ENCODE measurements around the gene OR7G1. TPM values are rescaled to one million over a fixed set of nuclear protein-coding genes. Genes with fewer than 3 reads are reported as not detected.

The OR7G1 gene
- polyA plus RNA-seq (2013, experiment 1 of 2), result not detected
- polyA plus RNA-seq (2013, experiment 2 of 2), result not detected

GRCh38 chr19:9115307-9115813, at the start of gene OR7G1:
TSS of gene OR7G1 (minus strand) at chr19:9115763. CDS start at chr19:9115763, 0 bp downstream.
- Histone ChIP-seq H3K36me3 (ENCODE audit: control insufficient read depth, insufficient read depth, low read length) (no peaks in the 10 kb centered on the region), H3K23ac (ENCODE audit: low read length) (no peak within 1 kb of the TSS), H2AK5ac (ENCODE audit: low read length) (no peak within 1 kb of the TSS), H3K4me3 (ENCODE audit: low read length) (no peak within 1 kb of the TSS), H3K4me2 (ENCODE audit: low read length) (no peak within 1 kb of the TSS), H4K5ac (ENCODE audit: low read length) (no peak within 1 kb of the TSS), H3K79me1 (ENCODE audit: low read length) (no peaks in the 10 kb centered on the region), H3K27me3 (ENCODE audit: insufficient read depth, low read length, poor library complexity) (no peaks in the 10 kb centered on the region), H3K56ac (ENCODE audit: low read length) (no peak within 1 kb of the TSS), H2BK120ac (ENCODE audit: low read depth, low read length) (no peak within 1 kb of the TSS), H3K27ac (ENCODE audit: low read depth, low read length) (no peak within 1 kb of the TSS), H4K8ac (ENCODE audit: low read depth, low read length) (no peak within 1 kb of the TSS), H2BK15ac (replicated peaks; ENCODE audit: low read depth) (no peak within 1 kb of the TSS), H3K4ac (ENCODE audit: low read depth, low read length) (no peak within 1 kb of the TSS), H2BK5ac (ENCODE audit: low read length) (no peak within 1 kb of the TSS), H3K18ac (ENCODE audit: low read length) (no peak within 1 kb of the TSS), H3K9ac (ENCODE audit: low read length) (no peak within 1 kb of the TSS), H3K79me2 (ENCODE audit: control insufficient read depth, insufficient read depth, low read length) (no peaks in the 10 kb centered on the region), H3K4me1 (ENCODE audit: control insufficient read depth, low read depth, low read length) (no peaks in the 10 kb centered on the region)
- no peak for DNase-seq
- WGBS (ENCODE audit: extremely low coverage, insufficient coverage, low lambda C conversion rate), result no CpG with 5 or more reads among the region's 2 CpGs

GRCh38 chr19:9165261-9165660, 49.7 kb upstream of the OR7G1 start:
- Histone ChIP-seq H4K5ac (ENCODE audit: low read length) (no peak overlapping the region), H2BK120ac (ENCODE audit: low read depth, low read length) (no peak overlapping the region), H3K18ac (ENCODE audit: low read length) (no peak overlapping the region), H4K8ac (ENCODE audit: low read depth, low read length) (no peak overlapping the region), H3K79me2 (ENCODE audit: control insufficient read depth, insufficient read depth, low read length) (no peaks in the 10 kb centered on the region), H3K27me3 (ENCODE audit: insufficient read depth, low read length, poor library complexity) (no peaks in the 10 kb centered on the region), H3K36me3 (ENCODE audit: control insufficient read depth, insufficient read depth, low read length) (peaks cover 21% of the 10 kb centered on the region), H3K79me1 (ENCODE audit: low read length) (no peaks in the 10 kb centered on the region), H3K4me1 (ENCODE audit: control insufficient read depth, low read depth, low read length) (no peaks in the 10 kb centered on the region), H3K23ac (ENCODE audit: low read length) (no peak overlapping the region), H3K56ac (ENCODE audit: low read length) (no peak overlapping the region), H3K4me3 (ENCODE audit: low read length) (no peak overlapping the region), H2BK5ac (ENCODE audit: low read length) (no peak overlapping the region), H3K27ac (ENCODE audit: low read depth, low read length) (no peak overlapping the region), H2BK15ac (replicated peaks; ENCODE audit: low read depth) (no peak overlapping the region), H3K9ac (ENCODE audit: low read length) (no peak overlapping the region), H3K4me2 (ENCODE audit: low read length) (no peak overlapping the region), H3K4ac (ENCODE audit: low read depth, low read length) (no peak overlapping the region), H2AK5ac (ENCODE audit: low read length) (no peak overlapping the region)
- no peak for DNase-seq
- WGBS (ENCODE audit: extremely low coverage, insufficient coverage, low lambda C conversion rate), result no CpG with 5 or more reads among the region's 3 CpGs

- Histone ChIP-seq H4K5ac (ENCODE audit: low read length) (no peak overlapping the region), H2BK120ac (ENCODE audit: low read depth, low read length) (no peak overlapping the region), H3K79me1 (ENCODE audit: low read length) (peaks cover 12% of the 10 kb centered on the region), H3K4me2 (ENCODE audit: low read length) (no peak overlapping the region), H3K56ac (ENCODE audit: low read length) (no peak overlapping the region), H3K27ac (ENCODE audit: low read depth, low read length) (no peak overlapping the region), H3K79me2 (ENCODE audit: control insufficient read depth, insufficient read depth, low read length) (peaks cover 8% of the 10 kb centered on the region), H2AK5ac (ENCODE audit: low read length) (no peak overlapping the region), H3K18ac (ENCODE audit: low read length) (no peak overlapping the region), H3K23ac (ENCODE audit: low read length) (no peak overlapping the region), H3K4me1 (ENCODE audit: control insufficient read depth, low read depth, low read length) (no peaks in the 10 kb centered on the region), H3K9ac (ENCODE audit: low read length) (no peak overlapping the region), H3K27me3 (ENCODE audit: insufficient read depth, low read length, poor library complexity) (no peaks in the 10 kb centered on the region), H3K36me3 (ENCODE audit: control insufficient read depth, insufficient read depth, low read length) (peaks cover 33% of the 10 kb centered on the region), H4K8ac (ENCODE audit: low read depth, low read length) (no peak overlapping the region), H3K4ac (ENCODE audit: low read depth, low read length) (no peak overlapping the region), H2BK5ac (ENCODE audit: low read length) (no peak overlapping the region), H2BK15ac (replicated peaks; ENCODE audit: low read depth) (no peak overlapping the region), H3K4me3 (ENCODE audit: low read length) (no peak overlapping the region)
- DNase-seq, result no peak
- no CpG with 5 or more reads among the region's 12 CpGs for WGBS (ENCODE audit: extremely low coverage, insufficient coverage, low lambda C conversion rate)
These were observed 45.9 kb upstream of the OR7G1 start for GRCh38 chr19:9161427-9161826.

- Histone ChIP-seq H3K4ac (ENCODE audit: low read depth, low read length) (no peak overlapping the region), H3K27ac (ENCODE audit: low read depth, low read length) (no peak overlapping the region), H4K8ac (ENCODE audit: low read depth, low read length) (no peak overlapping the region), H2BK15ac (replicated peaks; ENCODE audit: low read depth) (no peak overlapping the region), H3K56ac (ENCODE audit: low read length) (no peak overlapping the region), H2BK120ac (ENCODE audit: low read depth, low read length) (no peak overlapping the region), H3K36me3 (ENCODE audit: control insufficient read depth, insufficient read depth, low read length) (peaks cover 33% of the 10 kb centered on the region), H3K4me1 (ENCODE audit: control insufficient read depth, low read depth, low read length) (no peaks in the 10 kb centered on the region), H3K27me3 (ENCODE audit: insufficient read depth, low read length, poor library complexity) (no peaks in the 10 kb centered on the region), H3K18ac (ENCODE audit: low read length) (no peak overlapping the region), H3K79me1 (ENCODE audit: low read length) (peaks cover 18% of the 10 kb centered on the region), H4K5ac (ENCODE audit: low read length) (no peak overlapping the region), H3K9ac (ENCODE audit: low read length) (no peak overlapping the region), H2AK5ac (ENCODE audit: low read length) (no peak overlapping the region), H3K79me2 (ENCODE audit: control insufficient read depth, insufficient read depth, low read length) (peaks cover 21% of the 10 kb centered on the region), H3K23ac (ENCODE audit: low read length) (no peak overlapping the region), H3K4me2 (ENCODE audit: low read length) (no peak overlapping the region), H3K4me3 (ENCODE audit: low read length) (no peak overlapping the region), H2BK5ac (ENCODE audit: low read length) (no peak overlapping the region)
- no peak for DNase-seq
- WGBS (ENCODE audit: extremely low coverage, insufficient coverage, low lambda C conversion rate), result no CpG with 5 or more reads among the region's 13 CpGs
These were observed 44.3 kb upstream of the OR7G1 start for GRCh38 chr19:9159891-9160290.

GRCh38 chr19:9156304-9156703, 40.7 kb upstream of the OR7G1 start:
- Histone ChIP-seq H3K27me3 (ENCODE audit: insufficient read depth, low read length, poor library complexity) (no peaks in the 10 kb centered on the region), H3K79me1 (ENCODE audit: low read length) (peaks cover 25% of the 10 kb centered on the region), H3K27ac (ENCODE audit: low read depth, low read length) (no peak overlapping the region), H3K36me3 (ENCODE audit: control insufficient read depth, insufficient read depth, low read length) (peaks cover 21% of the 10 kb centered on the region), H2BK5ac (ENCODE audit: low read length) (no peak overlapping the region), H4K8ac (ENCODE audit: low read depth, low read length) (no peak overlapping the region), H3K4ac (ENCODE audit: low read depth, low read length) (no peak overlapping the region), H3K56ac (ENCODE audit: low read length) (no peak overlapping the region), H3K4me1 (ENCODE audit: control insufficient read depth, low read depth, low read length) (no peaks in the 10 kb centered on the region), H3K23ac (ENCODE audit: low read length) (no peak overlapping the region), H4K5ac (ENCODE audit: low read length) (no peak overlapping the region), H2BK120ac (ENCODE audit: low read depth, low read length) (no peak overlapping the region), H3K79me2 (ENCODE audit: control insufficient read depth, insufficient read depth, low read length) (peaks cover 49% of the 10 kb centered on the region), H3K4me3 (ENCODE audit: low read length) (no peak overlapping the region), H2BK15ac (replicated peaks; ENCODE audit: low read depth) (no peak overlapping the region), H3K9ac (ENCODE audit: low read length) (no peak overlapping the region), H2AK5ac (ENCODE audit: low read length) (no peak overlapping the region), H3K18ac (ENCODE audit: low read length) (no peak overlapping the region), H3K4me2 (ENCODE audit: low read length) (no peak overlapping the region)
- WGBS (ENCODE audit: extremely low coverage, insufficient coverage, low lambda C conversion rate), result no CpG with 5 or more reads among the region's 1 CpG
- DNase-seq, result no peak

- H3K4ac ChIP-seq (ENCODE audit: low read depth, low read length), result no peak overlapping the region
- no peak overlapping the region for H3K27ac ChIP-seq (ENCODE audit: low read depth, low read length)
- H4K5ac ChIP-seq (ENCODE audit: low read length), result no peak overlapping the region
- H3K23ac ChIP-seq (ENCODE audit: low read length), result no peak overlapping the region
- no peak overlapping the region for H2BK15ac ChIP-seq (replicated peaks; ENCODE audit: low read depth)
- no peak overlapping the region for H4K8ac ChIP-seq (ENCODE audit: low read depth, low read length)
- peaks cover 16% of the 10 kb centered on the region for H3K36me3 ChIP-seq (ENCODE audit: control insufficient read depth, insufficient read depth, low read length)
- no peak overlapping the region for H3K9ac ChIP-seq (ENCODE audit: low read length)
- H3K4me2 ChIP-seq (ENCODE audit: low read length), result no peak overlapping the region
- peaks cover 29% of the 10 kb centered on the region for H3K79me1 ChIP-seq (ENCODE audit: low read length)
- no peak overlapping the region for H2AK5ac ChIP-seq (ENCODE audit: low read length)
- no peak for DNase-seq
- H3K79me2 ChIP-seq (ENCODE audit: control insufficient read depth, insufficient read depth, low read length), result peaks cover 55% of the 10 kb centered on the region
- no peaks in the 10 kb centered on the region for H3K4me1 ChIP-seq (ENCODE audit: control insufficient read depth, low read depth, low read length)
- no peak overlapping the region for H3K56ac ChIP-seq (ENCODE audit: low read length)
- no peaks in the 10 kb centered on the region for H3K27me3 ChIP-seq (ENCODE audit: insufficient read depth, low read length, poor library complexity)
- no peak overlapping the region for H2BK5ac ChIP-seq (ENCODE audit: low read length)
- no CpG with 5 or more reads among the region's 4 CpGs for WGBS (ENCODE audit: extremely low coverage, insufficient coverage, low lambda C conversion rate)
- H2BK120ac ChIP-seq (ENCODE audit: low read depth, low read length), result no peak overlapping the region
- no peak overlapping the region for H3K18ac ChIP-seq (ENCODE audit: low read length)
- no peak overlapping the region for H3K4me3 ChIP-seq (ENCODE audit: low read length)
These were observed 40.0 kb upstream of the OR7G1 start for GRCh38 chr19:9155591-9155990.
